ENCODE data around the gene ZNF823. TPM values are rescaled to one million over a fixed set of nuclear protein-coding genes. Genes with fewer than 3 reads are reported as not detected.

ZNF823 gene
- total and polyA plus RNA-seq, 2 of the 4 experiments (the other 2 are of a cell fraction), result 2.2 to 9.3 TPM

DNA sequence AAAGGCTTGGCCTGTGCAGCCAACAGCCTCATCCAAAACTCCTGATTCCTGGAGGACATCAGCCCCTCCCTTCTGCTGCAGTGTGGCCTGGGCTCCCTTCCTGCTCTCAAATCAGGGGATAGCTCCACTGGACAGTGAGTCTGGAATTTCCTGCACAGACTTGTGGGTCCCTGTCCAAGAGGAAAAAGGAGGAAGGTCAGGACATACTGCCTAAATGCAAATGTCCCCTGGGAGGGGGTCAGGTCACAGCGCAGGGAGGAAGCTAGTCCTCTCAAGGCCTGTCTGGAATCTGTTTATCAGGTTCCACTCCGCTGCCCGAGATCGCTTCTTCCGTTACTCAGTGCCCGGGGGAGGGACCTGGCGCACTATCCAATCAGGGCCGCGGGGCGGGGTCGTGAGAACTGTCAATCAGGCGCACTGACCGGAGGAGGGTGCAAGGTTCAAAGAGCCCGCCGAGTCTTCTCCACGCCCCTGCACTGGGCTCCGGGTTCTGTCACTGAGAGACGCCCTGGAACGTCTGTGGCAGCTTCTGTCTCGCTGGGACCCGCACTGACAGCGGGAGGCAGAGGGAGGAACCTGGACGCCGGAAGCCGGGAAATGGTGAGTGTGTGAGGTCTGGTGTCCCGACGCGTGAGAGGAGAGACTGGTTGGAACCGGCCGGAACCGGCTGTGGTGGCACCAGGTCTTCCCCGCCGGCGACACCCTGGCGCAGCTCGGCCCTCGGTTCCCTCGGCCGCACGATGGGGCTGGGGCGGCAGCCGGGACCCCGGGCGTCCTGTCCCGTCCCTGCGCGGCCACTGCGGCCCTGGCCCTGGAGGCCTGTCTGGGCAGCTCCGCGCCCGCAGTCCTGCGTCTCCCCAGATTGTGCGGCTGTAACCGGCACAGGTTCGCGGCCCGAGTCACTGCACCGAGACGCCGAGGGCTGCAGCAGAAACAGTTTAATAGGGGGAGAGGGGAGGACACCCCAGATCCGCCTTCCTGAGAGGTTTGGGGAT, 28.1 kb upstream of the ZNF823 start, which contains the start of gene ZNF441:
TSS of gene ZNF441 (plus strand) at position 404 of the 995 bp plus-strand sequence. CDS start at position 598, 194 bp downstream.
- ChIA-PET POLR2A (ENCODE audit: unreplicated experiment) (no interaction called here), CTCF (interaction anchor here (1.2 kb wide), 1 partner anchor 31 kb away, joined by 5 read pairs; no protein-coding TSS in a partner anchor)
- Histone ChIP-seq H3K18ac (ENCODE audit: low read depth, low read length) (peak within 1 kb of the TSS; percentile 90), H2AK9ac (replicated peaks; ENCODE audit: low read depth, low read length, poor library complexity) (peak within 1 kb of the TSS; percentile 86), H4K91ac (ENCODE audit: insufficient read depth, low read depth, low read length) (peak within 1 kb of the TSS; percentile 90), H3K36me3 (ENCODE audit: control insufficient read depth, insufficient read depth, low read length) (no peaks in the 10 kb centered on the region), H3K4me1 (ENCODE audit: control insufficient read depth, insufficient read depth, low read length) (peaks cover 2% of the 10 kb centered on the region; the same call in 1 of the 2 replicates), H3K14ac (replicated peaks; ENCODE audit: low read depth, low read length) (peak within 1 kb of the TSS; percentile 87), H2BK5ac (ENCODE audit: low read depth, low read length, poor library complexity, severe bottlenecking) (peak within 1 kb of the TSS; percentile 88), H3K4me3 (ENCODE audit: insufficient read depth, low read depth, low read length) (peak within 1 kb of the TSS; percentile 78), H3K23ac (ENCODE audit: low read depth, low read length) (peak within 1 kb of the TSS; percentile 70), H3K9me3 (ENCODE audit: control insufficient read depth, insufficient read depth, low read length) (peaks cover 7% of the 10 kb centered on the region; the same call in 1 of the 2 replicates), H2AK5ac (ENCODE audit: low read depth, low read length) (peak within 1 kb of the TSS; percentile 77), H3K27me3 (ENCODE audit: control insufficient read depth, insufficient read depth, low read length) (no peaks in the 10 kb centered on the region), H3K9me1 (ENCODE audit: insufficient read depth, low read length) (no peaks in the 10 kb centered on the region), H4K5ac (ENCODE audit: low read depth, low read length) (peak within 1 kb of the TSS; percentile 99), H2BK15ac (ENCODE audit: low read depth, low read length) (peak within 1 kb of the TSS; percentile 48; the same call in 1 of the 3 replicates), H3K79me1 (ENCODE audit: low read depth in 1 of 2, low read length in 2 of 2) (peaks cover 18 to 27% of the 10 kb centered on the region in 2 experiments), H3K56ac (ENCODE audit: extremely low read depth, insufficient read depth, low read length) (peak within 1 kb of the TSS; percentile 60), H3K27ac (ENCODE audit: insufficient read depth, low read length) (peak within 1 kb of the TSS; percentile 85), H3K4ac (ENCODE audit: low read depth, low read length) (peak within 1 kb of the TSS; percentile 92), H2BK120ac (ENCODE audit: low read depth, low read length) (peak within 1 kb of the TSS; percentile 81), H3K9ac (ENCODE audit: low read depth, low read length) (peak within 1 kb of the TSS; percentile 91), H2BK20ac (ENCODE audit: low read depth, low read length) (peak within 1 kb of the TSS; percentile 54; the same call in 1 of the 2 replicates), H4K8ac (ENCODE audit: low read depth in 2 of 2, low read length in 2 of 2) (peak within 1 kb of the TSS; percentile 86 to 99), H4K20me1 (ENCODE audit: insufficient read depth, low read length) (0 out of 2 replicates have a peak, but pooled peaks cover 3% of the 10 kb centered on the region), H3K4me2 (ENCODE audit: low read depth, low read length) (peak within 1 kb of the TSS; percentile 98), H2AFZ (replicated peaks; ENCODE audit: low read length, poor library complexity) (peak within 1 kb of the TSS; percentile 99)
- 1% methylated on average over 45 of the region's 61 CpGs; no CpG with 5 or more reads in 1 of the 2 experiments for WGBS, 2 experiments (ENCODE audit: extremely low coverage in 2 of 2, insufficient read length in 1 of 2)
- dilution Hi-C loops (cut with HindIII; ENCODE audit: low sequenced_read_pairs, unreplicated experiment) (no loop called here), intact Hi-C loops (cut with micrococcal nuclease) (loop anchor here (1.0 kb wide), 1 partner anchor 47 kb away; the partner anchor contains the start of gene ZNF440), in situ Hi-C loops (cut with MboI; ENCODE audit: low sequenced_read_pairs) (no loop called here)
- DNase-seq, result peak; percentile 89
- peak; percentile 33; the same call in 1 of the 2 replicates for TF ChIP-seq MAZ (IDR thresholded peaks at IDR 0.05; ENCODE audit: borderline replicate concordance, low read depth, low read length)
- peak; percentile 53 for TF ChIP-seq POLR2A (IDR thresholded peaks at IDR 0.05; ENCODE audit: low read depth, low read length)
- TF ChIP-seq RFX5 (IDR thresholded peaks at IDR 0.05; ENCODE audit: low read depth, low read length), result no peak
- peak; percentile 98 for ATAC-seq (ENCODE audit: low read depth)
- BruUV-seq (replicated peaks), result no TSS peak
